B cell (primary cell): ENCODE data around the gene LMNTD2. TPM values are rescaled to one million over a fixed set of nuclear protein-coding genes. Genes with fewer than 3 reads are reported as not detected.

Experiments used
- ATAC-seq: fragments of 200-7000 bp; cut with Tn5 transposase; one replicate; pipeline ENCODE4 v1.10.0; 2021; ENCODE audit warnings: low read depth, mild to moderate bottlenecking, moderate number of reproducible peaks, moderate library complexity
- CTCF ChIA-PET: fragments of 350-600 bp; sonication (Branson Sonifier 250); formaldehyde crosslinking; loops from one replicate; lab custom pipeline; 2021; ENCODE audit warnings: antibody characterized with exemption, inconsistent platforms; lab: Charles Lee
- POLR2A ChIA-PET: fragments of 350-600 bp; sonication (Branson Sonifier 250); formaldehyde crosslinking; loops from one replicate; lab custom pipeline; 2021; ENCODE audit warnings: antibody characterized with exemption; lab: Charles Lee
- DNase-seq: peaks from one replicate; pipeline ENCODE4 v3.0.0; 2013
- H2AFZ ChIP-seq: 2 replicates; pipeline ENCODE4 v1.6.1; 2012; ENCODE audit warnings: mild to moderate bottlenecking, low read depth, low read length; ENCODE audit not compliant: insufficient read depth, poor library complexity, severe bottlenecking
- H3K27ac ChIP-seq, 2 donors: 1 replicate in 1 of 2; 2 replicates in 1 of 2; pipeline ENCODE4 v1.5.1; 2012 to 2013; ENCODE audit warnings: low read length in 2 of 2, mild to moderate bottlenecking in 2 of 2, moderate library complexity in 1 of 2
- H3K27me3 ChIP-seq, 4 experiments: fragments of 200-600 bp in 1 of 4; sonication (generic) in 1 of 4; replicated peaks in 1 of 4; 1 replicate in 2 of 4; 2 replicates in 2 of 4; pipeline versions ENCODE4 v1.6.1 to v1.7.0; 2013 to 2016; ENCODE audit warnings: low read length in 3 of 4, mild to moderate bottlenecking in 2 of 4, mixed read lengths in 1 of 4, moderate library complexity in 1 of 4; ENCODE audit not compliant: insufficient read depth in 4 of 4, control insufficient read depth in 3 of 4; ENCODE audit errors: control extremely low read depth in 1 of 4
- H3K36me3 ChIP-seq, 2 experiments: replicated peaks in 1 of 2; 1 replicate in 1 of 2; 2 replicates in 1 of 2; pipeline versions ENCODE4 v1.6.1 to v1.7.1; 2013; ENCODE audit warnings: low read length in 1 of 2; ENCODE audit not compliant: insufficient read depth in 2 of 2, control insufficient read depth in 1 of 2; ENCODE audit errors: control extremely low read depth in 1 of 2, extremely low read depth in 1 of 2
- H3K4me1 ChIP-seq, 2 donors: fragments of 200-600 bp in 1 of 2; sonication (generic) in 1 of 2; 1 replicate in 1 of 2; 2 replicates in 1 of 2; pipeline versions ENCODE4 v1.5.1 to v1.6.1; 2013 to 2017; ENCODE audit warnings: low read length in 2 of 2; ENCODE audit not compliant: control insufficient read depth in 2 of 2, insufficient read depth in 2 of 2
- H3K4me2 ChIP-seq: replicated peaks from 2 replicates; pipeline ENCODE3; 2012; ENCODE audit warnings: mild to moderate bottlenecking, low read depth, low read length; ENCODE audit not compliant: poor library complexity, severe bottlenecking
- H3K4me3 ChIP-seq, 5 experiments: fragments of 200-600 bp in 1 of 5; sonication (generic) in 1 of 5; 1 replicate in 3 of 5; 2 replicates in 2 of 5; pipeline versions ENCODE4 v1.5.1 to v1.7.0; 2011 to 2016; ENCODE audit warnings: low read length in 4 of 5, mild to moderate bottlenecking in 4 of 5, low read depth in 2 of 5, control low read depth in 1 of 5, moderate library complexity in 1 of 5; ENCODE audit not compliant: insufficient read depth in 1 of 5; ENCODE audit errors: control extremely low read depth in 1 of 5, extremely low read depth in 1 of 5
- H3K79me2 ChIP-seq: fragments of 200-600 bp; sonication (generic); one replicate; pipeline ENCODE4 v1.6.0; 2016; ENCODE audit warnings: low read length; ENCODE audit not compliant: control insufficient read depth, insufficient read depth
- H3K9ac ChIP-seq: fragments of 200-600 bp; sonication (generic); 2 replicates; pipeline ENCODE4 v1.6.1; 2017; ENCODE audit warnings: mild to moderate bottlenecking, low read length, moderate library complexity
- H3K9me3 ChIP-seq, 3 donors: one replicate each; pipeline versions ENCODE4 v1.6.1 to v1.7.1; 2013; ENCODE audit warnings: low read length in 2 of 3; ENCODE audit not compliant: control insufficient read depth in 2 of 3, insufficient read depth in 1 of 3; ENCODE audit errors: control extremely low read depth in 1 of 3
- H4K20me1 ChIP-seq: 2 replicates; pipeline ENCODE4 v1.6.0; 2012; ENCODE audit warnings: mild to moderate bottlenecking, low read length; ENCODE audit not compliant: insufficient read depth, control insufficient read depth, poor library complexity, severe bottlenecking
- H3K27ac Mint-ChIP-seq: one replicate; pipeline ENCODE4 v1.8.0; 2021; ENCODE audit warnings: mixed read lengths
- H3K27me3 Mint-ChIP-seq: one replicate; pipeline ENCODE4 v1.8.0; 2021; ENCODE audit warnings: mixed read lengths
- H3K4me1 Mint-ChIP-seq: one replicate; pipeline ENCODE4 v1.8.0; 2021; ENCODE audit warnings: mixed read lengths
- H3K4me3 Mint-ChIP-seq: one replicate; pipeline ENCODE4 v1.8.0; 2021; ENCODE audit warnings: mixed read lengths
- H3K9me3 Mint-ChIP-seq: one replicate; pipeline ENCODE4 v1.8.0; 2022; ENCODE audit warnings: mixed read lengths; ENCODE audit not compliant: insufficient read depth
- EZH2 ChIP-seq: IDR thresholded peaks from 2 replicates; pipeline ENCODE4 v1.6.1; 2012; ENCODE audit warnings: borderline replicate concordance, low read depth, mild to moderate bottlenecking, moderate library complexity, low read length; ENCODE audit not compliant: insufficient read depth, poor library complexity, severe bottlenecking
- WGBS: methylation state at CpG from one replicate; pipeline ENCODE4 v1.1.5; 2013; ENCODE audit warnings: missing lambda C conversion rate; ENCODE audit not compliant: insufficient coverage; 5-methylcytosine and 5-hydroxymethylcytosine counted together
- intact Hi-C: fragments of 100-400 bp; cut with micrococcal nuclease; formaldehyde crosslinking; loops from one replicate; pipeline ENCODE4 v1.10.0; 2022
- polyA plus RNA-seq: library from polyadenylated mRNA; depleted of rRNA; stranded (reverse); fragments of >200 nt; gene quantifications from 2 replicates; pipeline ENCODE4 v1.2.3, GENCODE V29; 2012
- total RNA-seq, 2 donors: library from RNA; stranded (reverse); fragments of 120-200 nt in 1 of 2; gene quantifications; 1 replicate in 1 of 2; 2 replicates in 1 of 2; pipeline versions ENCODE4 v1.2.3 to v1.2.4, GENCODE V29; 2013 to 2022
- TF ChIP-seq, protein P1 (sequence below): fragments of 200-600 bp; IDR thresholded peaks from one replicate; pipeline ENCODE4 v1.8.0; 2022; ENCODE audit warnings: antibody characterized with exemption, mild to moderate bottlenecking

Gene LMNTD2
- total and polyA plus RNA-seq, 2 donors (not counting 1 experiment from before 2014, with no cell fraction given): 21.4 to 29.6 TPM

DNA sequence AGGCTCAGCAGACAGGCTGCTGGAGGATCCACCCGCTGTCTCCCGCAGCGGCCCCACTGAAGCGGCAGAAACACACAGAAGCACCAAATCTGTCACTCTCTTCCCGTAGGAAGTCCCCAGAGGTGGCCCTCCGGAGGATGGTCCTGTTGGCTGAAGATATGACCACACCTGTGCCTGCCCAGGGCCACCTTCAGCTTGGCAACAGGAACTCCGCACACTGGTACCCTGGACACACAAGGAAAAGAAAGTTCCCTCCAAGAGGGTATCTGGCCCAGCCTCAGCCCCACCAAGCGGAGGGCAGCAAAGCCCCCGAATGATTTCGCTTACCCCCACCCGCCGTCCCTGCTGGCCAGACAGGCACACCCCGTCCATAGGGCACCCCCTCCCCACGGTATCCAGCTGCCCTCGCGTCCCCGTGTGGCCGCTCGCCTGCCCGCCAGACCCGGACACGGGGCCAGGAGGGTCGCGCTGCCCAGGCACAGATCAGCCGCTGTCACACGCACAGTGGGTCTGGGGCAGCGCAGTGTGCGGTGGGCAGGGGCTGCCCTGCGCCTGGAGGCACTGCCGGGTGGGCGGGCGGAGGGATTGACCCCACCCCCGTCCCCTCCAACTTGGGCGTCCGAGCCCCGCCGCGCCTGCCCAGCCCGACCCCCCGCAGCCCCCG is 7.2 kb upstream of the LMNTD2 start:
- ChIA-PET POLR2A (interaction anchor here (1.9 to 2.1 kb wide), 2 partner anchors 8 to 32 kb away, joined by 7 to 10 read pairs; partner anchors contain the start of genes HRAS and PHRF1), CTCF (interaction anchor here (1.4 to 1.7 kb wide), 3 partner anchors 10 to 181 kb away, joined by 3 to 4 read pairs (median 4); no protein-coding TSS in a partner anchor)
- Histone ChIP-seq H3K27me3 (peaks cover 0 to 4% (median 1%) of the 10 kb centered on the region in 4 experiments), H3K9ac (peak overlapping the region; percentile 54), H3K36me3 (no peaks in the 10 kb centered on the region), H3K4me1 (peaks cover 10 to 13% of the 10 kb centered on the region in 2 donors), H4K20me1 (peaks cover 14% of the 10 kb centered on the region), H3K9me3 (no peaks in the 10 kb centered on the region), H3K4me3 (peak overlapping the region in 3 of 5 experiments; percentile 32 to 85 (median 44)), H3K27ac (no peak overlapping the region), H3K4me2 (peak overlapping the region; percentile 97), H3K79me2 (peaks cover 3% of the 10 kb centered on the region), H2AFZ (peak overlapping the region; percentile 58)
- no peak for DNase-seq
- intact Hi-C loops: loop anchor here (1.0 to 5.0 kb wide), 6 partner anchors 7 to 130 kb away; partner anchors contain the start of genes DEAF1, LMNTD2, LRRC56 and PHRF1
- WGBS: 38% methylated on average over 41 of the region's 41 CpGs
- H3K4me3 Mint-ChIP-seq: peak overlapping the region; percentile 83
- no peaks in the 10 kb centered on the region for H3K9me3 Mint-ChIP-seq
- peaks cover 9% of the 10 kb centered on the region for H3K4me1 Mint-ChIP-seq
- peak; percentile 1 for ATAC-seq
- no peaks in the 10 kb centered on the region for H3K27me3 Mint-ChIP-seq
- peak overlapping the region; percentile 84 for H3K27ac Mint-ChIP-seq
- TF ChIP-seq EZH2: no peak
- TF ChIP-seq, protein P1, sequence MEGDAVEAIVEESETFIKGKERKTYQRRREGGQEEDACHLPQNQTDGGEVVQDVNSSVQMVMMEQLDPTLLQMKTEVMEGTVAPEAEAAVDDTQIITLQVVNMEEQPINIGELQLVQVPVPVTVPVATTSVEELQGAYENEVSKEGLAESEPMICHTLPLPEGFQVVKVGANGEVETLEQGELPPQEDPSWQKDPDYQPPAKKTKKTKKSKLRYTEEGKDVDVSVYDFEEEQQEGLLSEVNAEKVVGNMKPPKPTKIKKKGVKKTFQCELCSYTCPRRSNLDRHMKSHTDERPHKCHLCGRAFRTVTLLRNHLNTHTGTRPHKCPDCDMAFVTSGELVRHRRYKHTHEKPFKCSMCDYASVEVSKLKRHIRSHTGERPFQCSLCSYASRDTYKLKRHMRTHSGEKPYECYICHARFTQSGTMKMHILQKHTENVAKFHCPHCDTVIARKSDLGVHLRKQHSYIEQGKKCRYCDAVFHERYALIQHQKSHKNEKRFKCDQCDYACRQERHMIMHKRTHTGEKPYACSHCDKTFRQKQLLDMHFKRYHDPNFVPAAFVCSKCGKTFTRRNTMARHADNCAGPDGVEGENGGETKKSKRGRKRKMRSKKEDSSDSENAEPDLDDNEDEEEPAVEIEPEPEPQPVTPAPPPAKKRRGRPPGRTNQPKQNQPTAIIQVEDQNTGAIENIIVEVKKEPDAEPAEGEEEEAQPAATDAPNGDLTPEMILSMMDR: no peak
